Retina (tissue), 1 donor: ENCODE data around the gene CPED1.
"Not testable (repeated sequence)": the region's sequence is repeated elsewhere in the genome, so short reads cannot be mapped to it uniquely, and the experiment has no call there.

Source experiments
- DNase-seq: peaks from one replicate; pipeline ENCODE4 v3.0.0-alpha.2; 2016

The CPED1 gene

GRCh38 chr7:121157885-121158590, 169.5 kb downstream of the CPED1 start:
- DNase-seq = no peak

- no peak for DNase-seq
Observed at GRCh38 chr7:121158665-121159064, 170.2 kb downstream of the CPED1 start.

- no peak for DNase-seq
Observed at GRCh38 chr7:121159553-121159952, 171.0 kb downstream of the CPED1 start.

- no peak for DNase-seq
Observed at GRCh38 chr7:121160150-121161008, 171.9 kb downstream of the CPED1 start.

- no peak for DNase-seq
Observed at GRCh38 chr7:121163699-121164098, 175.2 kb downstream of the CPED1 start.

GRCh38 chr7:121164247-121164646, 175.7 kb downstream of the CPED1 start:
- no peak for DNase-seq

GRCh38 chr7:121166916-121167315, 178.4 kb downstream of the CPED1 start:
- DNase-seq = no peak

GRCh38 chr7:121167971-121168370, 179.5 kb downstream of the CPED1 start:
- no peak for DNase-seq

- no peak for DNase-seq
Observed at GRCh38 chr7:121169469-121169868, 181.0 kb downstream of the CPED1 start.

GRCh38 chr7:121172484-121172883, 184.0 kb downstream of the CPED1 start:
- no peak for DNase-seq

- no peak for DNase-seq
Observed at GRCh38 chr7:121175826-121176225, 187.3 kb downstream of the CPED1 start.

- no peak for DNase-seq
Observed at GRCh38 chr7:121178452-121178851, 189.9 kb downstream of the CPED1 start.

- no peak for DNase-seq
Observed at GRCh38 chr7:121178869-121179497, 190.5 kb downstream of the CPED1 start.

GRCh38 chr7:121180436-121181063, 192.0 kb downstream of the CPED1 start:
- DNase-seq = no peak

- DNase-seq = no peak
Observed at GRCh38 chr7:121181357-121181756, 192.8 kb downstream of the CPED1 start.

- DNase-seq = no peak
Observed at GRCh38 chr7:121182281-121182680, 193.8 kb downstream of the CPED1 start.

GRCh38 chr7:121182902-121183301, 194.4 kb downstream of the CPED1 start:
- DNase-seq = no peak

- DNase-seq = not testable (repeated sequence)
Observed at GRCh38 chr7:121183883-121184282, 195.4 kb downstream of the CPED1 start.

GRCh38 chr7:121186746-121187145, 198.2 kb downstream of the CPED1 start:
- no peak for DNase-seq

GRCh38 chr7:121187222-121187621, 198.7 kb downstream of the CPED1 start:
- DNase-seq = no peak

GRCh38 chr7:121187676-121188075, 199.2 kb downstream of the CPED1 start:
- no peak for DNase-seq

GRCh38 chr7:121192834-121193233, 204.3 kb downstream of the CPED1 start:
- no peak for DNase-seq

GRCh38 chr7:121195010-121195409, 206.5 kb downstream of the CPED1 start:
- DNase-seq = no peak
